Measurements from ENCODE around the gene MKNK1. TPM values are rescaled to one million over a fixed set of nuclear protein-coding genes. Genes with fewer than 3 reads are reported as not detected.
A peak's percentile ranks its signal among the peaks of the same experiment; 100 is the strongest.

MKNK1 gene
- total RNA-seq, 4 donors from 2014 or later: 23.0 to 42.1 (median 34.5) TPM

DNA sequence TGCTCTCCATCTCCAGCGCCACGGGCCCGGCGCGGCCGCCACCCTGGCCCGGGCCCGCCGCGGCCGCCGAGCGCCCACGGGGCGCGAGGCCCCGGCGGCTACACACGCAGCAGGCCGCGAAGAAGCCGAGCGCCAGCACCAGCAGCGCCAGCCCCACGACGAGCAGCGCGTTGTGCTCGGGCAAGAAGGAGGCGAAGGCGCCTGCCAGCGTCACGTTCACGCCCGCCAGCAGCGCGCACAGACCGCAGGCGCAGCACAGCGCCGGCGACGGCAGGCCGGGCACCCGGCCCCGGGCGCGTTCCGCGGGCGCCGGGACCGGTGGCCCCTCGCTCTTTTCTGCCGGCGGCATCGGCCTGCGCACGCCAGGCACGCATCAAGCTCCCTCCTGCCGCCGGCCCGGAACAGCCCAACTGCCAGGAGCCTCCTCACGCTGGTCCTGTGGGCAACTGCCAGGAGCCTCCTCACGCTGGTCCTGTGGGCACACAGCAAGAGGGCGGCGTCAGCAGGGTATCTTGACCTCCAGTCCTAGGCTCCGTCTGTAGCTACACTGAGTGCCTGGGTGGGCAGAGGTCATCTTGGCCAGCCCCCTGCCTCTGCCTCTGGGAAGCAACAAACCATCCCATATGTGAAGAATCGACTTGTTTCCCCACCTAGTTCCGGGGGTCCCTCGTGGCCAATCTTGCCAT is 70.7 kb downstream of the MKNK1 start:
- Histone ChIP-seq H3K27ac (peak overlapping the region; percentile 11 to 89 (median 83)), H3K27me3 (peaks cover 27% of the 10 kb centered on the region), H3K36me3 (no peaks in the 10 kb centered on the region), H3K4me3 (peak overlapping the region; percentile 4 to 57), H3K9me3 (no peaks in the 10 kb centered on the region), H3K4me1 (peaks cover 0 to 16% (median 0%) of the 10 kb centered on the region in 3 donors)
- no peak for TF ChIP-seq POLR2A (IDR thresholded peaks at IDR 0.05)
- no peak for TF ChIP-seq EP300 (IDR thresholded peaks at IDR 0.05)
- no peak for TF ChIP-seq CTCF (IDR thresholded peaks at IDR 0.05)
- TF ChIP-seq POLR2AphosphoS5 (IDR thresholded peaks at IDR 0.05): no peak
- 14 to 65% methylated on average over 3 to 11 of the region's 71 CpGs for WGBS, 2 donors (ENCODE audit: low coverage in 1 of 2)
- ATAC-seq: peak; percentile 80

GRCh38 chr1:46532498-46533178 is 71.4 kb downstream of the MKNK1 start:
- Histone ChIP-seq H3K9me3 (no peaks in the 10 kb centered on the region), H3K4me1 (peaks cover 0 to 16% (median 0%) of the 10 kb centered on the region in 3 donors), H3K4me3 (peak overlapping the region in 1 of 2 donors; percentile 57), H3K36me3 (no peaks in the 10 kb centered on the region), H3K27ac (peak overlapping the region in 3 of 4 donors; percentile 77 to 89 (median 89)), H3K27me3 (peaks cover 30% of the 10 kb centered on the region)
- peak; percentile 38 to 40 for TF ChIP-seq POLR2A (IDR thresholded peaks at IDR 0.05)
- no peak for TF ChIP-seq POLR2AphosphoS5 (IDR thresholded peaks at IDR 0.05)
- TF ChIP-seq EP300 (IDR thresholded peaks at IDR 0.05): no peak
- TF ChIP-seq CTCF (IDR thresholded peaks at IDR 0.05): peak in 3 of 4 experiments; percentile 67 to 85 (median 84)
- WGBS, 2 donors (ENCODE audit: low coverage in 1 of 2): 4% methylated on average over 5 of the region's 31 CpGs; no CpG with 5 or more reads in 1 of the 2 donors
- peak; percentile 89 for ATAC-seq

DNA sequence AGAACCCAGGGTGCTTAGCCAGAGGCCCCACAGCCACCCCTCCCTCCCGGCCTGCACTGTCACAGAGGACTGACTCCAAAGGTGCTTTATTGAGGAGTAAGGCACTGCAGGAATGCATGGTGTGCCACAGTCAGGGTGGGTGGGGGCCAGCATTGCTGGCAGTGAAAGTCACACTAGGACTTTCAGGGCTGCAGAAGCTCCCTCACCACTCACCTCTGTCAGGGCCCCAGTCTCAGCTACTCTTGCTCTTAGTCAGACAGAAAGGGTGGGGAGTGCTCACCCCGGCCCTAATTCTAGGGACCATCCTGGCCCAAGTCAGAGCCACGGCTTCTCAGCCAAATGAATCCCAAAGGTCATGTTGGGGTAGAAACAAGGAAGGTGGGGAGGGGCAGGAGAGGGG is 72.0 kb downstream of the MKNK1 start:
- Histone ChIP-seq H3K9me3 (no peaks in the 10 kb centered on the region), H3K36me3 (no peaks in the 10 kb centered on the region), H3K27me3 (peaks cover 30% of the 10 kb centered on the region), H3K4me3 (no peak overlapping the region), H3K4me1 (peaks cover 0 to 16% (median 0%) of the 10 kb centered on the region in 3 donors), H3K27ac (no peak overlapping the region)
- ATAC-seq: no peak
- WGBS, 2 donors (ENCODE audit: low coverage in 1 of 2): 0 to 83% methylated on average over 1 of the region's 3 CpGs
- no peak for TF ChIP-seq POLR2AphosphoS5 (IDR thresholded peaks at IDR 0.05)
- TF ChIP-seq EP300 (IDR thresholded peaks at IDR 0.05): no peak
- no peak for TF ChIP-seq CTCF (IDR thresholded peaks at IDR 0.05)
- TF ChIP-seq POLR2A (IDR thresholded peaks at IDR 0.05): no peak

DNA sequence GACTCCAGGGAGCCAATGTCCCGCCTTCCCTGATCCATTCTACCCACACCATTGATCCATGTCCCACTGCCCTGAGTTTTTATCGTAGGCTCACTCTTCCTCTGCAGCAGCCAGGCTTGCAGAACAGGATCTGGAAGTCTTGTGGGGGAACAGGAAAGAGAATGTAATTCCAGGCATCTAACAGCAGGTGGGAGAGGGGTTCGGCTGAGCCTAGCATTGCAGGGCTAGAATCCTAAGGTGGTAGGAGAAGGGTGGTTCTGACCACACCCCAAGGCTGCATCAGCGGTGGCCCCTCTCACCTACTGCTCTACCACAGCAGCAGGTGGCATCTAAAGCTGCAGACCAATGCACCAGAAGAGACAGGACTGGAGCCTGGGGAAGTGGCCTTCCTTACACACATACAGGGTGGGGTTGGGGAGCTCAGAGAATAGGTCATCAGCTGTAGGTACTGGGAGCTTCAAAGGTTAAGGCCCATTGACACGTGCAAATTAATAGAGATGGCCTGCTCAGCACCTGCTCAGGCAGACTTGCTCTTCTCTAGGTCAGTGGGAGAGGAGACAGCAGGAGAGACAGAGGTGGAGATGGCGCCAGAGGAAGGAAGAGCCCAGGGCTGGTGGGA is 73.2 kb downstream of the MKNK1 start:
- Histone ChIP-seq H3K4me1 (peaks cover 0 to 16% (median 0%) of the 10 kb centered on the region in 3 donors), H3K27ac (no peak overlapping the region), H3K27me3 (peaks cover 42% of the 10 kb centered on the region), H3K36me3 (no peaks in the 10 kb centered on the region), H3K9me3 (no peaks in the 10 kb centered on the region), H3K4me3 (no peak overlapping the region)
- no peak for TF ChIP-seq POLR2A (IDR thresholded peaks at IDR 0.05)
- TF ChIP-seq POLR2AphosphoS5 (IDR thresholded peaks at IDR 0.05): no peak
- no peak for TF ChIP-seq CTCF (IDR thresholded peaks at IDR 0.05)
- TF ChIP-seq EP300 (IDR thresholded peaks at IDR 0.05): no peak
- ATAC-seq: no peak
- 37 to 75% methylated on average over 2 to 4 of the region's 6 CpGs for WGBS, 2 donors (ENCODE audit: low coverage in 1 of 2)
